ENCODE measurements around the gene RPUSD2. TPM values are rescaled to one million over a fixed set of nuclear protein-coding genes. Genes with fewer than 3 reads are reported as not detected.

The RPUSD2 gene
- polyA plus RNA-seq, 1 of the 3 experiments (the other 2 are of a cell fraction): 10.8 TPM

GRCh38 chr15:40582726-40583246 lies 13.7 kb downstream of the RPUSD2 start:
- H3K79me2 ChIP-seq (ENCODE audit: insufficient read depth): no peaks in the 10 kb centered on the region
- no peaks in the 10 kb centered on the region for H3K36me3 ChIP-seq (replicated peaks in 1 of 2; ENCODE audit: control insufficient read depth in 1 of 2, insufficient read depth in 2 of 2, low read length in 1 of 2)
- CTCF ChIA-PET: no interaction called here
- no peaks in the 10 kb centered on the region for H3K4me1 ChIP-seq (ENCODE audit: control insufficient read depth in 1 of 2, insufficient read depth in 2 of 2, low read depth in 1 of 2, low read length in 1 of 2)
- no peak overlapping the region for H2AFZ ChIP-seq (ENCODE audit: low read depth)
- no peak for TF ChIP-seq EZH2phosphoT487 (IDR thresholded peaks at IDR 0.05; ENCODE audit: borderline replicate concordance, low read depth)
- TF ChIP-seq POLR2AphosphoS5 (IDR thresholded peaks at IDR 0.05; ENCODE audit: low read depth, low read length): no peak
- TF ChIP-seq PBX3 (IDR thresholded peaks at IDR 0.05): no peak
- TF ChIP-seq RXRA (IDR thresholded peaks at IDR 0.05; ENCODE audit: borderline replicate concordance, low read depth): no peak
- TF ChIP-seq ELF1 (IDR thresholded peaks at IDR 0.05): no peak
- no peak for TF ChIP-seq NFIC (IDR thresholded peaks at IDR 0.05; ENCODE audit: borderline replicate concordance)
- no peak for TF ChIP-seq GATA2 (CRISPR knock-in tag; IDR thresholded peaks at IDR 0.05)
- no peak for TF ChIP-seq CHD2 (IDR thresholded peaks at IDR 0.05; ENCODE audit: low read length, partially characterized antibody)
- no peak for TF ChIP-seq NRF1 (IDR thresholded peaks at IDR 0.05; ENCODE audit: low read depth, low read length)
- TF ChIP-seq TEAD4 (IDR thresholded peaks at IDR 0.05; ENCODE audit: borderline replicate concordance, insufficient read depth): no peak
- no peak for TF ChIP-seq IRF3 (IDR thresholded peaks at IDR 0.05; ENCODE audit: low read depth, low read length)
- no peak for TF ChIP-seq CTCF (IDR thresholded peaks at IDR 0.05)
- no peak for TF ChIP-seq RFX5 (IDR thresholded peaks at IDR 0.05; ENCODE audit: low read length)
- no peak for TF ChIP-seq GABPA (IDR thresholded peaks at IDR 0.05; ENCODE audit: low read depth)
- no peak for TF ChIP-seq REST (IDR thresholded peaks at IDR 0.05; ENCODE audit: low read depth, low read length)
- no peaks in the 10 kb centered on the region for H3K27me3 ChIP-seq (ENCODE audit: insufficient read depth)
- no peak overlapping the region for H3K4me2 ChIP-seq
- H3F3A ChIP-seq (replicated peaks; ENCODE audit: insufficient read depth): peaks cover 6% of the 10 kb centered on the region
- H3K9me3 ChIP-seq: no peaks in the 10 kb centered on the region
- H4K20me1 ChIP-seq (ENCODE audit: insufficient read depth): no peaks in the 10 kb centered on the region
- POLR2A ChIA-PET: interaction anchor here (1.4 kb wide), 1 partner anchor 14 kb away, joined by 4 read pairs; the partner anchor contains the start of gene RPUSD2
- H3K9ac ChIP-seq: no peak overlapping the region
- H3K4me3 ChIP-seq (ENCODE audit: low read depth in 2 of 2, low read length in 1 of 2): no peak overlapping the region
- H3K27ac ChIP-seq (ENCODE audit: low read depth in 2 of 2, low read length in 1 of 2): no peak overlapping the region
- no peak for DNase-seq
- WGBS (ENCODE audit: low lambda C conversion rate): 67% methylated on average over 8 of the region's 8 CpGs
- H3K9me2 ChIP-seq: no peaks in the 10 kb centered on the region

Data from SK-N-SH (cell line).